ENCODE data around the gene ADAMTS15.
A peak's percentile ranks its signal among the peaks of the same experiment; 100 is the strongest.
"Not testable (repeated sequence)": the region's sequence is repeated elsewhere in the genome, so short reads cannot be mapped to it uniquely, and the experiment has no call there.

Gene ADAMTS15

GRCh38 chr11:130434521-130435223 is 13.8 kb upstream of the ADAMTS15 start:
- peak; percentile 69 for DNase-seq (ENCODE audit: low spot score)

GRCh38 chr11:130435671-130436070 is 12.8 kb upstream of the ADAMTS15 start:
- no peak for DNase-seq (ENCODE audit: low spot score)

GRCh38 chr11:130436171-130436570 is 12.3 kb upstream of the ADAMTS15 start:
- DNase-seq (ENCODE audit: low spot score): no peak

- no peak for DNase-seq (ENCODE audit: low spot score)
These were observed 10.6 kb upstream of the ADAMTS15 start for GRCh38 chr11:130437848-130438247.

- not testable (repeated sequence) for DNase-seq (ENCODE audit: low spot score)
These were observed 9.9 kb upstream of the ADAMTS15 start for GRCh38 chr11:130438401-130439159.

- DNase-seq (ENCODE audit: low spot score): no peak
These were observed 9.3 kb upstream of the ADAMTS15 start for GRCh38 chr11:130439160-130439519.

- DNase-seq (ENCODE audit: low spot score): no peak
These were observed 8.6 kb upstream of the ADAMTS15 start for GRCh38 chr11:130439876-130440275.

GRCh38 chr11:130441719-130442118 is 6.7 kb upstream of the ADAMTS15 start:
- DNase-seq (ENCODE audit: low spot score): no peak

GRCh38 chr11:130442737-130443136 is 5.7 kb upstream of the ADAMTS15 start:
- no peak for DNase-seq (ENCODE audit: low spot score)

- no peak for DNase-seq (ENCODE audit: low spot score)
These were observed 2.7 kb upstream of the ADAMTS15 start for GRCh38 chr11:130445788-130446187.

GRCh38 chr11:130448039-130448415 is 418 bp upstream of the ADAMTS15 start:
- no peak for DNase-seq (ENCODE audit: low spot score)

GRCh38 chr11:130449310-130449990 is 1.0 kb downstream of the ADAMTS15 start:
- no peak for DNase-seq (ENCODE audit: low spot score)

GRCh38 chr11:130449996-130450769 is 1.7 kb downstream of the ADAMTS15 start:
- no peak for DNase-seq (ENCODE audit: low spot score)

- no peak for DNase-seq (ENCODE audit: low spot score)
These were observed 3.0 kb downstream of the ADAMTS15 start for GRCh38 chr11:130451231-130452019.

- DNase-seq (ENCODE audit: low spot score): no peak
These were observed 3.7 kb downstream of the ADAMTS15 start for GRCh38 chr11:130452176-130452575.

GRCh38 chr11:130452940-130453339 is 4.5 kb downstream of the ADAMTS15 start:
- no peak for DNase-seq (ENCODE audit: low spot score)

- DNase-seq (ENCODE audit: low spot score): no peak
These were observed 6.2 kb downstream of the ADAMTS15 start for GRCh38 chr11:130454491-130455252.

- no peak for DNase-seq (ENCODE audit: low spot score)
These were observed 7.2 kb downstream of the ADAMTS15 start for GRCh38 chr11:130455483-130456127.

GRCh38 chr11:130456286-130456685 is 7.8 kb downstream of the ADAMTS15 start:
- DNase-seq (ENCODE audit: low spot score): no peak

All from SK-N-DZ (cell line).